Testis (tissue), 2 donors: ENCODE measurements around the gene FAM241B.

Experiments used
- POLR2A ChIP-seq: fragments of 450-650 bp; IDR thresholded peaks from one replicate; pipeline ENCODE4 v1.6.1; 2017; ENCODE audit warnings: antibody characterized with exemption, mild to moderate bottlenecking, moderate library complexity
- TF ChIP-seq, protein P1 (sequence below), 3 experiments: fragments of 450-650 bp in 2 of 3; fragments of 200-600 bp in 1 of 3; sonication (generic) in 1 of 3; IDR thresholded peaks; one replicate each; pipeline ENCODE4 v1.5.1; 2016 to 2019; ENCODE audit warnings: antibody characterized with exemption in 3 of 3, mild to moderate bottlenecking in 2 of 3, moderate library complexity in 1 of 3

DNA sequence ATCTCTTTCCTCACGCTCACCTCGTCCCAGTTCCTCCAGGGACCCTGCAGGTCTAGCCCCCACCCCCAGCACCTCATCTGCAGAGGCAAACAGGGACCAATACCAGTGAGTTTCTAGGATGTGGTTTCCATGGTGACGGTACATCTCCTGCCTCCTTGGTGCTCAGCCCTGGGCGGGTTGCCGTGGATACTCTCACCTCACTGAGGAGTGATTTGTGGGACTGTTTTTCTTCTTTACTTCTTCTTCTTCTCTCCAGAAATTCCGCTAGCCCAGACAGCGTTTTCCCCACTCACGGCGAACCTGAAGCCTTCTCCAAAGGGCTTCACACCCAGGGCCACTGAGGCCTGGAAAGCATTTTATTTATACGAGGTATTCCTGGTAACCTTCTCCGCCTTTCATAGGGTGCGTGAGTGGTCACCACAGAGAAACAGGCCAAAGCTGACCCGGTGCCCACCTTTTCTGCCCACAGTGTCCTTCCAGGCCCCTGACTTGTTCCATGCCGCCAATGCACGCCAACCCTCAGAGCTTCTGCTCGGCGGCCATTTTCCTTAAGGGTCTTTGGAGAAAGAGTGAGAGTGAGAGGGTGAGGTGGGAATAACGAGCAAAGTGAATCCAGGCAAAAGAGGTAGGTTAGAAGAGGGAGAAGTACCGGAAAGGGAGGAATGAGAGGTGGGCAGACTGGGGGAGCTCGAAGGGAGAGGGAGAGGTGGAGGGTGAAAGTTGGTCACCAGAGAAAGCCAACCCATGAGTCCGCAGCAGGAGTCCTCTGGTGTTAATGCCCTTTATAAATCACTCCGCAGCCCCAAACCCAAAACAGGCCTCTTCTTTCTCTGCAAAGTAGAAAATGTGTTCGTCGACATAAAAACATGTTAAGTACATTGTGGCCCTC lies 15.5 kb downstream of the FAM241B start:
- TF ChIP-seq, protein P1, sequence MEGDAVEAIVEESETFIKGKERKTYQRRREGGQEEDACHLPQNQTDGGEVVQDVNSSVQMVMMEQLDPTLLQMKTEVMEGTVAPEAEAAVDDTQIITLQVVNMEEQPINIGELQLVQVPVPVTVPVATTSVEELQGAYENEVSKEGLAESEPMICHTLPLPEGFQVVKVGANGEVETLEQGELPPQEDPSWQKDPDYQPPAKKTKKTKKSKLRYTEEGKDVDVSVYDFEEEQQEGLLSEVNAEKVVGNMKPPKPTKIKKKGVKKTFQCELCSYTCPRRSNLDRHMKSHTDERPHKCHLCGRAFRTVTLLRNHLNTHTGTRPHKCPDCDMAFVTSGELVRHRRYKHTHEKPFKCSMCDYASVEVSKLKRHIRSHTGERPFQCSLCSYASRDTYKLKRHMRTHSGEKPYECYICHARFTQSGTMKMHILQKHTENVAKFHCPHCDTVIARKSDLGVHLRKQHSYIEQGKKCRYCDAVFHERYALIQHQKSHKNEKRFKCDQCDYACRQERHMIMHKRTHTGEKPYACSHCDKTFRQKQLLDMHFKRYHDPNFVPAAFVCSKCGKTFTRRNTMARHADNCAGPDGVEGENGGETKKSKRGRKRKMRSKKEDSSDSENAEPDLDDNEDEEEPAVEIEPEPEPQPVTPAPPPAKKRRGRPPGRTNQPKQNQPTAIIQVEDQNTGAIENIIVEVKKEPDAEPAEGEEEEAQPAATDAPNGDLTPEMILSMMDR (IDR thresholded peaks at IDR 0.05), result no peak
- no peak for TF ChIP-seq POLR2A
